ENCODE data around the gene PPP1R9A.

GRCh38 chr7:95335093-95335492 is 427.7 kb downstream of the PPP1R9A start:
- no peak for TF ChIP-seq CTCF (conservative IDR thresholded peaks at IDR 0.05; ENCODE audit: low read length)
- no peak for TF ChIP-seq EZH2phosphoT487 (IDR thresholded peaks at IDR 0.05; ENCODE audit: borderline replicate concordance)
